ENCODE measurements around the gene NR1H4.

DNA sequence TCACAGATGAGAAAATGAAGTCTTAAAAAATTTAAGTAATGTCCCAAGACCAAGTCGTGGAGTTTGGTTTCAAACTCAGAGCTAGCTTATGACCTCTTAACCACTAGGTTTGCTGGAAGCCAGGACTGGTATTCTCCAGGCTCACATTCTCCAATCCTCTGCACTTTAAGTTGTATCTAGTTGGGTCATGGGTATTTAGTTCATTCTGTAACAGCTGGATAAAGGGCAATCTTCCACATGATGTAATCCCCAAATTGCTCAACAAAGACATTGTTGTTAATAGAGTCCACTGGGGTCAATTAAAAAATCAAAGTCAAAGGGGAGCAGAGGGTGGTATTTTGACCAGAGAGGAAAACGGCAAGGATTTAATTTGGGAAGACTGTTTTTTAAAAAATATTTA, 82.1 kb downstream of the NR1H4 start:
- TF ChIP-seq ZNF660 (tag by site-specific recombination; IDR thresholded peaks at IDR 0.05) (no peak), TCF7L2 (IDR thresholded peaks at IDR 0.05; ENCODE audit: borderline replicate concordance, low read depth, low read length) (no peak), ZNF280D (tag by site-specific recombination; IDR thresholded peaks at IDR 0.05) (no peak), ZBTB21 (tag by site-specific recombination; IDR thresholded peaks at IDR 0.05) (no peak), ZNF121 (tag by site-specific recombination; IDR thresholded peaks at IDR 0.05) (no peak), ZNF354C (tag by site-specific recombination; IDR thresholded peaks at IDR 0.05; ENCODE audit: borderline replicate concordance, low read depth) (no peak), ZBTB11 (tag by site-specific recombination; conservative IDR thresholded peaks at IDR 0.05; ENCODE audit: low read depth) (no peak), ZNF211 (tag by site-specific recombination; IDR thresholded peaks at IDR 0.05; ENCODE audit: low read depth) (no peak)
- TF ChIP-seq, protein P1, sequence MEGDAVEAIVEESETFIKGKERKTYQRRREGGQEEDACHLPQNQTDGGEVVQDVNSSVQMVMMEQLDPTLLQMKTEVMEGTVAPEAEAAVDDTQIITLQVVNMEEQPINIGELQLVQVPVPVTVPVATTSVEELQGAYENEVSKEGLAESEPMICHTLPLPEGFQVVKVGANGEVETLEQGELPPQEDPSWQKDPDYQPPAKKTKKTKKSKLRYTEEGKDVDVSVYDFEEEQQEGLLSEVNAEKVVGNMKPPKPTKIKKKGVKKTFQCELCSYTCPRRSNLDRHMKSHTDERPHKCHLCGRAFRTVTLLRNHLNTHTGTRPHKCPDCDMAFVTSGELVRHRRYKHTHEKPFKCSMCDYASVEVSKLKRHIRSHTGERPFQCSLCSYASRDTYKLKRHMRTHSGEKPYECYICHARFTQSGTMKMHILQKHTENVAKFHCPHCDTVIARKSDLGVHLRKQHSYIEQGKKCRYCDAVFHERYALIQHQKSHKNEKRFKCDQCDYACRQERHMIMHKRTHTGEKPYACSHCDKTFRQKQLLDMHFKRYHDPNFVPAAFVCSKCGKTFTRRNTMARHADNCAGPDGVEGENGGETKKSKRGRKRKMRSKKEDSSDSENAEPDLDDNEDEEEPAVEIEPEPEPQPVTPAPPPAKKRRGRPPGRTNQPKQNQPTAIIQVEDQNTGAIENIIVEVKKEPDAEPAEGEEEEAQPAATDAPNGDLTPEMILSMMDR (tag by site-specific recombination; IDR thresholded peaks at IDR 0.05): no peak
- TF ChIP-seq, protein P2, sequence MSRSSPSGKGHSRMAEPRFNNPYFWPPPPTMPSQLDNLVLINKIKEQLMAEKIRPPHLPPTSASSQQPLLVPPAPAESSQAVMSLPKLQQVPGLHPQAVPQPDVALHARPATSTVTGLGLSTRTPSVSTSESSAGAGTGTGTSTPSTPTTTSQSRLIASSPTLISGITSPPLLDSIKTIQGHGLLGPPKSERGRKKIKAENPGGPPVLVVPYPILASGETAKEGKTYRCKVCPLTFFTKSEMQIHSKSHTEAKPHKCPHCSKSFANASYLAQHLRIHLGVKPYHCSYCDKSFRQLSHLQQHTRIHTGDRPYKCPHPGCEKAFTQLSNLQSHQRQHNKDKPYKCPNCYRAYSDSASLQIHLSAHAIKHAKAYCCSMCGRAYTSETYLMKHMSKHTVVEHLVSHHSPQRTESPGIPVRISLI (tag by site-specific recombination; IDR thresholded peaks at IDR 0.05): no peak

Measured in HEK293 (cell line).